CD14-positive monocyte (primary cell): Measurements from ENCODE around the gene KIF16B. TPM values are rescaled to one million over a fixed set of nuclear protein-coding genes. Genes with fewer than 3 reads are reported as not detected.

Experiments
- DNase-seq, 3 donors: peaks; one replicate each; pipeline ENCODE4 v3.0.0-alpha.2; 2011 to 2022
- H2AFZ ChIP-seq: 2 replicates; pipeline ENCODE4 v1.6.0; 2012; ENCODE audit warnings: mild to moderate bottlenecking, low read depth, low read length, inconsistent platforms; ENCODE audit not compliant: insufficient read depth, poor library complexity, severe bottlenecking
- H3K27ac ChIP-seq, 2 donors: 1 replicate in 1 of 2; 2 replicates in 1 of 2; pipeline ENCODE4 v1.5.1; 2012 to 2013; ENCODE audit warnings: low read length in 2 of 2, control low read depth in 1 of 2, inconsistent platforms in 1 of 2, low read depth in 1 of 2, mild to moderate bottlenecking in 1 of 2
- H3K27me3 ChIP-seq, 2 donors: one replicate each; pipeline versions ENCODE4 v1.6.0 to v1.6.1; 2011 to 2013; ENCODE audit warnings: low read length in 2 of 2; ENCODE audit not compliant: control insufficient read depth in 2 of 2, insufficient read depth in 2 of 2
- H3K36me3 ChIP-seq, 2 donors: replicated peaks in 1 of 2; 1 replicate in 1 of 2; 2 replicates in 1 of 2; pipeline versions ENCODE4 v1.5.1 to v1.6.1; 2012 to 2013; ENCODE audit warnings: low read length in 2 of 2, control low read depth in 1 of 2, inconsistent platforms in 1 of 2, mild to moderate bottlenecking in 1 of 2; ENCODE audit not compliant: insufficient read depth in 2 of 2, control insufficient read depth in 1 of 2
- H3K4me1 ChIP-seq, 2 donors: 1 replicate in 1 of 2; 2 replicates in 1 of 2; pipeline versions ENCODE4 v1.5.1 to v1.6.1; 2012 to 2013; ENCODE audit warnings: low read length in 2 of 2, control low read depth in 1 of 2, inconsistent platforms in 1 of 2, mild to moderate bottlenecking in 1 of 2, moderate library complexity in 1 of 2; ENCODE audit not compliant: insufficient read depth in 2 of 2, control insufficient read depth in 1 of 2
- H3K4me2 ChIP-seq: replicated peaks from 2 replicates; pipeline ENCODE3; 2012; ENCODE audit warnings: low read length, moderate library complexity, mild to moderate bottlenecking; ENCODE audit not compliant: poor library complexity, severe bottlenecking; ENCODE audit errors: extremely low read depth
- H3K4me3 ChIP-seq, 3 experiments: fragments of 200-600 bp in 1 of 3; sonication (generic) in 1 of 3; replicated peaks in 1 of 3; 1 replicate in 2 of 3; 2 replicates in 1 of 3; pipeline ENCODE4 v1.5.1; 2011 to 2013; ENCODE audit warnings: low read length in 3 of 3, mild to moderate bottlenecking in 3 of 3, control low read depth in 2 of 3, low read depth in 2 of 3, inconsistent platforms in 1 of 3, moderate library complexity in 1 of 3
- H3K79me2 ChIP-seq: 2 replicates; pipeline ENCODE4 v1.6.0; 2012; ENCODE audit warnings: mild to moderate bottlenecking, control low read depth, inconsistent platforms, low read length, moderate library complexity; ENCODE audit not compliant: insufficient read depth
- H3K9ac ChIP-seq: 2 replicates; pipeline ENCODE4 v1.6.0; 2017; ENCODE audit warnings: low read length, mild to moderate bottlenecking; ENCODE audit not compliant: insufficient read depth, poor library complexity, severe bottlenecking
- H3K9me3 ChIP-seq, 2 donors: replicated peaks in 1 of 2; 1 replicate in 1 of 2; 2 replicates in 1 of 2; pipeline versions ENCODE4 v1.5.1 to v1.6.1; 2012 to 2013; ENCODE audit warnings: low read length in 2 of 2, control low read depth in 1 of 2; ENCODE audit not compliant: control insufficient read depth in 1 of 2, insufficient read depth in 1 of 2
- H4K20me1 ChIP-seq: 2 replicates; pipeline ENCODE4 v1.6.0; 2012; ENCODE audit warnings: mild to moderate bottlenecking, low read length, control low read depth, moderate library complexity; ENCODE audit not compliant: insufficient read depth
- H3K27ac Mint-ChIP-seq, 7 donors: one replicate each; pipeline ENCODE4 v1.8.0; 2020; ENCODE audit warnings: mild to moderate bottlenecking in 7 of 7, mixed read lengths in 7 of 7, moderate library complexity in 6 of 7, inconsistent platforms in 2 of 7
- H3K27me3 Mint-ChIP-seq, 3 donors: one replicate each; pipeline ENCODE4 v1.8.0; 2021 to 2022; ENCODE audit warnings: low read depth in 3 of 3, mild to moderate bottlenecking in 3 of 3, mixed read lengths in 3 of 3, moderate library complexity in 3 of 3, inconsistent platforms in 1 of 3
- H3K36me3 Mint-ChIP-seq, 2 donors: one replicate each; pipeline ENCODE4 v1.8.0; 2020; ENCODE audit warnings: mixed read lengths in 2 of 2, inconsistent platforms in 1 of 2, mild to moderate bottlenecking in 1 of 2
- H3K4me1 Mint-ChIP-seq: one replicate; pipeline ENCODE4 v1.8.0; 2020; ENCODE audit warnings: mild to moderate bottlenecking, mixed read lengths
- H3K4me3 Mint-ChIP-seq, 2 donors: one replicate each; pipeline ENCODE4 v1.8.0; 2020; ENCODE audit warnings: mild to moderate bottlenecking in 2 of 2, mixed read lengths in 2 of 2, moderate library complexity in 1 of 2
- H3K9me3 Mint-ChIP-seq, 7 donors: one replicate each; pipeline ENCODE4 v1.8.0; 2020 to 2022; ENCODE audit warnings: mixed read lengths in 7 of 7, mild to moderate bottlenecking in 6 of 7, moderate library complexity in 6 of 7, inconsistent platforms in 2 of 7
- WGBS: methylation state at CpG from one replicate; pipeline ENCODE4 v1.1.5; 2013; ENCODE audit warnings: missing lambda C conversion rate; ENCODE audit not compliant: insufficient coverage; 5-methylcytosine and 5-hydroxymethylcytosine counted together
- intact Hi-C, 2 donors: fragments of 100-400 bp; cut with micrococcal nuclease; formaldehyde crosslinking; loops; one replicate each; pipeline versions ENCODE4 v1.15.0 to v1.15.1; 2023
- polyA plus RNA-seq, 3 donors: library from polyadenylated mRNA; depleted of rRNA in 1 of 3; unstranded in 2 of 3; stranded (reverse) in 1 of 3; fragments of 300-500 nt in 2 of 3; fragments of >200 nt in 1 of 3; fragmentation: Illumina TruSeq in 2 of 3; gene quantifications; 1 replicate in 2 of 3; 2 replicates in 1 of 3; pipeline ENCODE4 v1.2.3, GENCODE V29; 2012 to 2021
- TF ChIP-seq, protein P1 (sequence below): fragments of 200-600 bp; IDR thresholded peaks from one replicate; pipeline ENCODE4 v1.8.0; 2022; ENCODE audit warnings: antibody characterized with exemption, mild to moderate bottlenecking

KIF16B gene
- polyA plus RNA-seq, 3 donors: 0.89 to 2.9 (median 2.8) TPM

- H4K20me1 ChIP-seq: no peaks in the 10 kb centered on the region
- Mint-ChIP-seq H3K27me3 (peaks cover 0 to 1% (median 1%) of the 10 kb centered on the region in 3 donors), H3K36me3 (peaks cover 10 to 12% of the 10 kb centered on the region in 2 donors), H3K9me3 (peaks cover 5 to 16% (median 9%) of the 10 kb centered on the region in 7 donors), H3K4me1 (peaks cover 5% of the 10 kb centered on the region), H3K4me3 (no peak overlapping the region), H3K27ac (no peak overlapping the region)
- no CpG with 5 or more reads among the region's 1 CpG for WGBS
- H3K36me3 ChIP-seq: no peaks in the 10 kb centered on the region
- intact Hi-C loops: no loop called here
- H3K27ac ChIP-seq: no peak overlapping the region
- no peak overlapping the region for H3K4me2 ChIP-seq
- DNase-seq: no peak
- H3K79me2 ChIP-seq: no peaks in the 10 kb centered on the region
- H3K9ac ChIP-seq: no peak overlapping the region
- H3K27me3 ChIP-seq: no peaks in the 10 kb centered on the region
- TF ChIP-seq, protein P1, sequence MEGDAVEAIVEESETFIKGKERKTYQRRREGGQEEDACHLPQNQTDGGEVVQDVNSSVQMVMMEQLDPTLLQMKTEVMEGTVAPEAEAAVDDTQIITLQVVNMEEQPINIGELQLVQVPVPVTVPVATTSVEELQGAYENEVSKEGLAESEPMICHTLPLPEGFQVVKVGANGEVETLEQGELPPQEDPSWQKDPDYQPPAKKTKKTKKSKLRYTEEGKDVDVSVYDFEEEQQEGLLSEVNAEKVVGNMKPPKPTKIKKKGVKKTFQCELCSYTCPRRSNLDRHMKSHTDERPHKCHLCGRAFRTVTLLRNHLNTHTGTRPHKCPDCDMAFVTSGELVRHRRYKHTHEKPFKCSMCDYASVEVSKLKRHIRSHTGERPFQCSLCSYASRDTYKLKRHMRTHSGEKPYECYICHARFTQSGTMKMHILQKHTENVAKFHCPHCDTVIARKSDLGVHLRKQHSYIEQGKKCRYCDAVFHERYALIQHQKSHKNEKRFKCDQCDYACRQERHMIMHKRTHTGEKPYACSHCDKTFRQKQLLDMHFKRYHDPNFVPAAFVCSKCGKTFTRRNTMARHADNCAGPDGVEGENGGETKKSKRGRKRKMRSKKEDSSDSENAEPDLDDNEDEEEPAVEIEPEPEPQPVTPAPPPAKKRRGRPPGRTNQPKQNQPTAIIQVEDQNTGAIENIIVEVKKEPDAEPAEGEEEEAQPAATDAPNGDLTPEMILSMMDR: no peak
- H3K4me3 ChIP-seq: no peak overlapping the region
- H3K4me1 ChIP-seq: peaks cover 7% of the 10 kb centered on the region in 2 donors
- peaks cover 7 to 14% of the 10 kb centered on the region in 2 donors for H3K9me3 ChIP-seq
- H2AFZ ChIP-seq: no peak overlapping the region
Observed at GRCh38 chr20:16271450-16271849, 301.8 kb downstream of the KIF16B start.

DNA sequence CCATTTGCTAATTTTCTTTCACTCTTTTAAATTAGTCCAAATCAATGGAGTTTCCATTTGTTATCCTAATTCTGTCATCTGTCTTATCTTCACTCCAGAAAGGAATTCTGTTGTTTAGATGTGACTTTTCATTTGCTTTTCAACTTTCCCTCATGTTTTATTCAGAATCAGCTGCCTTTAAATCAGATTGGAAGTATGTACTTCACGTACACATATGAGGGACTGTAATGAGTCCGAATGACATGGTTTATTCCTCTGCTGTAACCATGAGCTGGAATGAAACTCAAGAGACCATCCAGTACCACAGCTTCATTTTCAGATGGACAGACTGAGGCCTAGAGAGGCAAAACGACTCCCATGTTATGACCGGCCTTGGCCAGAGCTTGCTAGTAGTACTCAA lies 302.3 kb downstream of the KIF16B start:
- peaks cover 5 to 21% (median 13%) of the 10 kb centered on the region in 7 donors for H3K9me3 Mint-ChIP-seq
- peaks cover 11 to 12% of the 10 kb centered on the region in 2 donors for H3K36me3 Mint-ChIP-seq
- TF ChIP-seq, protein P1: no peak
- 100% methylated on average over 1 of the region's 4 CpGs for WGBS
- H3K27me3 Mint-ChIP-seq: peaks cover 0 to 1% (median 1%) of the 10 kb centered on the region in 3 donors
- no peak for DNase-seq
- peaks cover 12 to 19% of the 10 kb centered on the region in 2 donors for H3K9me3 ChIP-seq
- no peak overlapping the region for H3K27ac Mint-ChIP-seq
- H3K4me3 Mint-ChIP-seq: no peak overlapping the region
- H3K36me3 ChIP-seq: no peaks in the 10 kb centered on the region
- H3K4me1 ChIP-seq: peaks cover 7% of the 10 kb centered on the region in 2 donors
- no peaks in the 10 kb centered on the region for H3K79me2 ChIP-seq
- no peak overlapping the region for H2AFZ ChIP-seq
- no peak overlapping the region for H3K4me2 ChIP-seq
- H3K4me1 Mint-ChIP-seq: peaks cover 5% of the 10 kb centered on the region
- no peak overlapping the region for H3K27ac ChIP-seq
- H4K20me1 ChIP-seq: no peaks in the 10 kb centered on the region
- no peaks in the 10 kb centered on the region for H3K27me3 ChIP-seq
- intact Hi-C loops: no loop called here
- no peak overlapping the region for H3K4me3 ChIP-seq
- no peak overlapping the region for H3K9ac ChIP-seq
